ENCODE data around the gene ATF6B. TPM values are rescaled to one million over a fixed set of nuclear protein-coding genes. Genes with fewer than 3 reads are reported as not detected.

ATF6B gene
- total RNA-seq, 1 experiment from 2014 or later, result 45.3 TPM

- no peak overlapping the region for H3K14ac ChIP-seq (ENCODE audit: insufficient read depth, low read length)
- DNase-seq, result peak; percentile 91
- Mint-ChIP-seq H3K27me3 (ENCODE audit: low read depth) (no peaks in the 10 kb centered on the region), H3K36me3 (ENCODE audit: insufficient read depth in 1 of 3, low read depth in 3 of 3) (peaks cover 15 to 74% (median 69%) of the 10 kb centered on the region in 3 experiments; a peak in 6 of 7 replicates), H3K27ac (peak overlapping the region; percentile 46 to 90 (median 60); a peak in 3 of 7 replicates), H3K4me3 (no peak overlapping the region; a peak in 2 of 5 replicates), H3K9me3 (no peaks in the 10 kb centered on the region; a peak in 1 of 5 replicates), H3K4me1 (peaks cover 0 to 2% of the 10 kb centered on the region in 2 experiments; a peak in 2 of 4 replicates)
- H3K9me3 ChIP-seq (ENCODE audit: control insufficient read depth, low read depth, low read length), result no peaks in the 10 kb centered on the region
- WGBS (ENCODE audit: extremely low coverage, insufficient read length, low lambda C conversion rate), result no CpG with 5 or more reads among the region's 17 CpGs
- peak; percentile 94 for TF ChIP-seq CTCF (conservative IDR thresholded peaks at IDR 0.05)
- H2BK5ac ChIP-seq (ENCODE audit: insufficient read length, low read length), result no peak overlapping the region
- H3K27me3 ChIP-seq (ENCODE audit: insufficient read depth, low read length), result no peaks in the 10 kb centered on the region
- no peaks in the 10 kb centered on the region for H4K20me1 ChIP-seq (ENCODE audit: control insufficient read depth, insufficient read depth, insufficient read length)
- no peak overlapping the region for H2AFZ ChIP-seq (ENCODE audit: low read length)
- H2BK15ac ChIP-seq (ENCODE audit: low read depth, low read length), result no peak overlapping the region
- H3K23me2 ChIP-seq (ENCODE audit: insufficient read length, low read depth, low read length, poor library complexity, severe bottlenecking), result no peaks in the 10 kb centered on the region
- no peak overlapping the region for H2BK120ac ChIP-seq (ENCODE audit: low read depth, low read length, poor library complexity, severe bottlenecking)
- no peak overlapping the region for H2BK12ac ChIP-seq (ENCODE audit: insufficient read length, low read depth, low read length)
- H3K56ac ChIP-seq (ENCODE audit: insufficient read length, low read depth, low read length), result no peak overlapping the region
- no peak overlapping the region for H3K27ac ChIP-seq (ENCODE audit: insufficient read length, low read depth, low read length)
- no peak overlapping the region for H4K5ac ChIP-seq (ENCODE audit: insufficient read length, low read depth, low read length)
- H3K79me2 ChIP-seq (ENCODE audit: insufficient read depth, low read length), result no peaks in the 10 kb centered on the region
- H2AK5ac ChIP-seq (ENCODE audit: insufficient read length, low read length), result no peak overlapping the region
- H4K91ac ChIP-seq (ENCODE audit: insufficient read length, low read depth, low read length), result no peak overlapping the region
- H2BK20ac ChIP-seq (ENCODE audit: low read depth, low read length, poor library complexity, severe bottlenecking), result no peak overlapping the region
- H3K4ac ChIP-seq (ENCODE audit: low read depth, low read length), result no peak overlapping the region
- no peaks in the 10 kb centered on the region for H3K79me1 ChIP-seq (ENCODE audit: insufficient read depth, low read depth, low read length, poor library complexity, severe bottlenecking)
- H4K8ac ChIP-seq (replicated peaks; ENCODE audit: insufficient read length, low read depth, low read length), result no peak overlapping the region
- H3K18ac ChIP-seq (ENCODE audit: insufficient read length, low read depth, low read length), result no peak overlapping the region
- no peak overlapping the region for H3K4me2 ChIP-seq (ENCODE audit: insufficient read depth, insufficient read length, low read length)
- no peak overlapping the region for H3K23ac ChIP-seq (ENCODE audit: insufficient read length, low read depth, low read length)
- no peak overlapping the region for H3K9ac ChIP-seq (ENCODE audit: extremely low read depth, insufficient read length, low read length)
- H3T11ph ChIP-seq (ENCODE audit: low read length), result no peak overlapping the region
- no peaks in the 10 kb centered on the region for H3K4me1 ChIP-seq (ENCODE audit: insufficient read depth, low read length)
Measured at GRCh38 chr6:32118782-32119628, 9.0 kb downstream of the ATF6B start.

Data from H9 (cell line).